Lower leg skin (tissue), 4 donors: ENCODE results near the gene TLX1. TPM values are rescaled to one million over a fixed set of nuclear protein-coding genes. Genes with fewer than 3 reads are reported as not detected.

Source experiments
- DNase-seq, 2 donors: peaks; one replicate each; pipeline ENCODE4 v3.0.0-alpha.2; 2019; ENCODE audit warnings: low spot score in 2 of 2
- H3K4me3 ChIP-seq: fragments of 200-600 bp; sonication (generic); 2 replicates; pipeline ENCODE4 v1.5.1; 2017; ENCODE audit warnings: mild to moderate bottlenecking, low read depth; ENCODE audit not compliant: poor library complexity, severe bottlenecking
- CTCF ChIP-seq, 3 donors: fragments of 450-650 bp; IDR thresholded peaks; one replicate each; pipeline ENCODE4 v1.5.1; 2016; ENCODE audit warnings: antibody characterized with exemption in 3 of 3, mild to moderate bottlenecking in 3 of 3, moderate library complexity in 2 of 3
- POLR2A ChIP-seq, 2 donors: fragments of 450-650 bp; IDR thresholded peaks; one replicate each; pipeline ENCODE4 v1.6.1; 2016 to 2017; ENCODE audit warnings: antibody characterized with exemption in 2 of 2, mild to moderate bottlenecking in 1 of 2, moderate library complexity in 1 of 2
- WGBS, 2 donors: methylation state at CpG; one replicate each; pipeline ENCODE4 v1.1.5; 2018; 5-methylcytosine and 5-hydroxymethylcytosine counted together
- intact Hi-C: fragments of 100-400 bp; cut with DNase I; formaldehyde crosslinking; loops from one replicate; pipeline ENCODE4 v1.15.0; 2023; ENCODE audit warnings: low total_unique reads
- total RNA-seq, 4 donors: library from RNA; depleted of rRNA; stranded (reverse); fragments of >200 nt; gene quantifications; one replicate each; pipeline ENCODE4 v1.1.0, GENCODE V29; 2016

The TLX1 gene
- total RNA-seq, 4 donors from 2014 or later: 0.15 to 0.25 TPM; not detected in 2

GRCh38 chr10:101139421-101139911 lies 8.4 kb downstream of the TLX1 start:
- 10 to 16% methylated on average over 30 of the region's 30 CpGs for WGBS, 2 donors

GRCh38 chr10:101140084-101140949 lies 9.2 kb downstream of the TLX1 start:
- TF ChIP-seq POLR2A (IDR thresholded peaks at IDR 0.05): no peak
- TF ChIP-seq CTCF (IDR thresholded peaks at IDR 0.05): no peak
- no peak for DNase-seq
- WGBS, 2 donors: 8 to 11% methylated on average over 23 to 61 of the region's 65 CpGs
- H3K4me3 ChIP-seq: no peak overlapping the region
- intact Hi-C loops: loop anchor here (5.0 to 10.0 kb wide), 2 partner anchors 43 to 86 kb away; no protein-coding TSS in a partner anchor

More at GRCh38 chr10:101139421-101139911, 8.4 kb downstream of the TLX1 start:
- intact Hi-C loops: no loop called here
- no peak for DNase-seq
- TF ChIP-seq CTCF (IDR thresholded peaks at IDR 0.05) (no peak), POLR2A (IDR thresholded peaks at IDR 0.05) (no peak)
- H3K4me3 ChIP-seq: no peak overlapping the region

GRCh38 chr10:101140950-101141615 lies 10.0 kb downstream of the TLX1 start:
- TF ChIP-seq CTCF (IDR thresholded peaks at IDR 0.05) (no peak), POLR2A (IDR thresholded peaks at IDR 0.05) (no peak)
- intact Hi-C loops: loop anchor here (5.0 to 10.0 kb wide), 2 partner anchors 44 to 86 kb away; no protein-coding TSS in a partner anchor
- no peak for DNase-seq
- no peak overlapping the region for H3K4me3 ChIP-seq
- 37 to 38% methylated on average over 8 of the region's 8 CpGs for WGBS, 2 donors

DNA sequence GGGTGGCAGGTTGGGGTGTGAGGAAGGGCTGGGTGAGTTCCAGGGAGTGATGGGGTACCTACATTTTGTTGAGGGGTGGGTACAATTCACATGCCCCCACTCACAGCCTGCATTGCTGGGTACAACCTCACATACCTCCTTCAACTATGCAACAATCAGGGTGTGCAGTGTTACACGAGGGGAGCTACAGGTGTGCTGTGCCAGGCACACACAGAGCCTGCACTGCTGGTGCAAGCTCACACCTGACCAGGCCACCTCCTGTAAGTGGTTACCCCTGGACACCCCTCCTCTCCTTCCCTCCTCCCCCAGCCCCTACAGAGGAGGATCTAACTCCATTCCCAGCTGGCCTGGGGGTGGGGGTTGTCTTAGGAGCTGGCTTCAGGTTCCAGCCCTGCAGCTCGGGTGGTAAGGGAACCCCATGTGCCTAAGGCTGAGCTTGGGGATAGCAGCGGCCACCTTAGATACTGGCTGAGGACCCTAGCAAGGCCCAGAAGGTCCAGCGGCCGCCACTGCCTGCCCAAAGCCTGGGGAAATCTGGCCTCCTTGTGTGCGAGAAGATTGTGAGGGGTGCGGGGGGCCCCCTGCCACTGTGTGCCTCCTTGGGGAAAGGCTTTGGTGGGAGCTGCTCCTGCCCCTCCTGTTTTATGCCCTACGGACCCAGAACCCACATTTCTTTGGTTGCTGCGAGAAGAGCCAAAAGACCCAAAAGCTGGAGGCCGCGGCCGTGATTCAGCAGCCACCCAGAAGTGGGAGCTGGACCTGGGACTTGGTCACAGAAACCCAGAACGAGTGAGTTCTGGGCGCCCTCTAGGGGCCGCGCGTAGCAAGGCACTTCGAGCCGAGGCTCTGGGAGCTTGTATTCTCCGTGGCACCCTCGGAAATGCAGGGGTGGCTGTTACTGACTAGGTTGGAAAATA lies 10.8 kb downstream of the TLX1 start:
- no peak overlapping the region for H3K4me3 ChIP-seq
- DNase-seq: peak; percentile 65 to 95
- TF ChIP-seq POLR2A (IDR thresholded peaks at IDR 0.05) (no peak), CTCF (IDR thresholded peaks at IDR 0.05) (peak in 1 of 3 donors; percentile 74)
- intact Hi-C loops: loop anchor here (5.0 to 10.0 kb wide), 2 partner anchors 45 to 87 kb away; no protein-coding TSS in a partner anchor
- 7 to 9% methylated on average over 18 to 21 of the region's 21 CpGs for WGBS, 2 donors
